ENCODE results near the gene MAML1.

GRCh38 chr5:179747811-179748210, 15.2 kb downstream of the MAML1 start:
- TF ChIP-seq CTCF (IDR thresholded peaks at IDR 0.05; ENCODE audit: poor library complexity) (no peak), EZH2 (IDR thresholded peaks at IDR 0.05; ENCODE audit: borderline replicate concordance) (no peak), EZH2phosphoT487 (IDR thresholded peaks at IDR 0.05; ENCODE audit: low read depth, severe bottlenecking, unreplicated experiment) (no peak)

Data from hepatocyte (in vitro differentiated cells).